ENCODE data around the gene MERTK.
"Not testable (repeated sequence)": the region's sequence is repeated elsewhere in the genome, so short reads cannot be mapped to it uniquely, and the experiment has no call there.

The MERTK gene

GRCh38 chr2:111957872-111958354 is 59.5 kb downstream of the MERTK start:
- no peak overlapping the region for H3K4me3 ChIP-seq (replicated peaks; ENCODE audit: low read depth, low read length)
- no peak for DNase-seq (ENCODE audit: low read depth)
- no peak for TF ChIP-seq CTCF (IDR thresholded peaks at IDR 0.05; ENCODE audit: low read length, missing control alignments)

- no peak for TF ChIP-seq CTCF (IDR thresholded peaks at IDR 0.05; ENCODE audit: low read length, missing control alignments)
- no peak for DNase-seq (ENCODE audit: low read depth)
- H3K4me3 ChIP-seq (replicated peaks; ENCODE audit: low read depth, low read length) = no peak overlapping the region
Observed at GRCh38 chr2:111958901-111959300, 60.5 kb downstream of the MERTK start.

GRCh38 chr2:111961663-111962062 is 63.3 kb downstream of the MERTK start:
- no peak overlapping the region for H3K4me3 ChIP-seq (replicated peaks; ENCODE audit: low read depth, low read length)
- DNase-seq (ENCODE audit: low read depth) = no peak
- TF ChIP-seq CTCF (IDR thresholded peaks at IDR 0.05; ENCODE audit: low read length, missing control alignments) = no peak

DNA sequence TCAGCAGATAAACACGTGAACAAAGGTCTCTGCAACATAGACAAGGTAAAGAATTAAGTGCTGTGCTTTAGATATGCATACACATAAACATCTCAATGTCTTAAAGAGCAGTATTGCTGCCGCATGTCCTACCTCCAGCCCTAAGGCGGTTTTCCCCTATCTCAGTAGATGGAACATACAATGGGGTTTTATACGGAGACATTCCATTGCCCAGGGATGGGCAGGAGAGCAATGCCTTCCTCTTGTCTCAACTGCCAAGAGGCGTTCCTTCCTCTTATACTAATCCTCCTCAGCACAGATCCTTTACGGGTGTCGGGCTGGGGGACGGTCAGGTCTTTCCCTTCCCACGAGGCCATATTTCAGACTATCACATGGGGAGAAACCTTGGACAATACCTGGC is 64.7 kb downstream of the MERTK start:
- not testable (repeated sequence) for H3K4me3 ChIP-seq (replicated peaks; ENCODE audit: low read depth, low read length); DNase-seq (ENCODE audit: low read depth)

DNA sequence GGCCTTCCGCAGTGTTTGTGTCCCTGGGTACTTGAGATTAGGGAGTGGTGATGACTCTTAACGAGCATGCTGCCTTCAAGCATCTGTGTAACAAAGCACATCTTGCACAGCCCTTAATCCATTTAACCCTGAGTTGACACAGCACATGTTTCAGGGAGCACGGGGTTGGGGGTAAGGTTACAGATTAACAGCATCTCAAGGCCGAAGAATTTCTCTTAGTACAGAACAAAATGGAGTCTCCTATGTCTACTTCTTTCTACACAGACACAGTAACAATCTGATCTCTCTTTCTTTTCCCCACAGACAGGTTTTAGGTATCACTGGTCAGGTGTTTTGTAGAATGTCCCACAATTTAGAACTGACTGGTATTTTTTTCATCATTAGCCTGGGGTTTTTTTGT is 65.1 kb downstream of the MERTK start:
- DNase-seq (ENCODE audit: low read depth); H3K4me3 ChIP-seq (replicated peaks; ENCODE audit: low read depth, low read length): not testable (repeated sequence)

GRCh38 chr2:111965062-111965461 is 66.7 kb downstream of the MERTK start:
- TF ChIP-seq CTCF (IDR thresholded peaks at IDR 0.05; ENCODE audit: low read length, missing control alignments) = no peak
- no peak overlapping the region for H3K4me3 ChIP-seq (replicated peaks; ENCODE audit: low read depth, low read length)
- DNase-seq (ENCODE audit: low read depth) = no peak

DNA sequence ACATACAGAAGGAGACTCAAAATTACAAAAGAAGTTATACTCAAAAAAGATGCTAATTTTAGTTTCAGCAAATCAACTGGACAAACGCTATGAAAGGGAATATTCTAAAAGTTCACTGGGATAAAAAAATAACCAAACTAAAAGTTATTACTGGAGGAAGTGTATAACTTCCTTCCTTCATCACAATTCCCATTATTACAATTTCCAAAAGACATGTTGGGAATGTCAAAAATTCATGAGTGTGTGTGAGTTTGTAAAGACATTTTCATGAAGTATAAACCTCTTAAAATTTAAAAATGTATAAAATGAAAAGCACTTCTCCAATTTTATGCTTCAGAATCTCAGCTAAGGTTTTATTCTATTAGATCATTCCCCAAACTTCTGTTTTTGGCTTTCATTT is 67.8 kb downstream of the MERTK start:
- no peak for DNase-seq (ENCODE audit: low read depth)
- no peak for TF ChIP-seq CTCF (IDR thresholded peaks at IDR 0.05; ENCODE audit: low read length, missing control alignments)
- H3K4me3 ChIP-seq (replicated peaks; ENCODE audit: low read depth, low read length) = no peak overlapping the region

DNA sequence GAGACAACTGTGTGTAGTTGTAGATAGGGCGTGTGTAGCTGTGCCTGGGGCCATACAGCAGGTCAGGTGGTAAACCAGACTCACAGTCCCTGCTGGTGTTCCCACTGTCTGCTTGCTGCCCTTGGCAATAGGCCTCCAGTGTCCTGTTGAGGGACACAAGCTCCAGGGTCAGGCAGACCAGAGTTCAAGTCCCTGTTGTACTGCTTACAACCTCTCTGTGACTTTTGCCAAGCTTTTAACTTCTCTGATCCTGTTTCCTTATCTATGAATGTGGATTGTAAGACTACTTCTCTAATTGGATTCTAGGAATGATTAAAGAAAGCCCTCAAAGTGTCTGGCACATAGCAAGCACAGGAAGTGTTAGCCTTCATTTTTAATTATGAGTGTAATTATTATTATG is 68.6 kb downstream of the MERTK start:
- no peak overlapping the region for H3K4me3 ChIP-seq (replicated peaks; ENCODE audit: low read depth, low read length)
- DNase-seq (ENCODE audit: low read depth) = no peak
- no peak for TF ChIP-seq CTCF (IDR thresholded peaks at IDR 0.05; ENCODE audit: low read length, missing control alignments)

Measured in fibroblast of pulmonary artery (primary cell).